ENCODE measurements around the gene ZBTB37. TPM values are rescaled to one million over a fixed set of nuclear protein-coding genes. Genes with fewer than 3 reads are reported as not detected.
"Not testable (repeated sequence)": the region's sequence is repeated elsewhere in the genome, so short reads cannot be mapped to it uniquely, and the experiment has no call there.

ZBTB37 gene
- total RNA-seq, 2 donors from 2014 or later: 8.8 to 14.3 TPM

DNA sequence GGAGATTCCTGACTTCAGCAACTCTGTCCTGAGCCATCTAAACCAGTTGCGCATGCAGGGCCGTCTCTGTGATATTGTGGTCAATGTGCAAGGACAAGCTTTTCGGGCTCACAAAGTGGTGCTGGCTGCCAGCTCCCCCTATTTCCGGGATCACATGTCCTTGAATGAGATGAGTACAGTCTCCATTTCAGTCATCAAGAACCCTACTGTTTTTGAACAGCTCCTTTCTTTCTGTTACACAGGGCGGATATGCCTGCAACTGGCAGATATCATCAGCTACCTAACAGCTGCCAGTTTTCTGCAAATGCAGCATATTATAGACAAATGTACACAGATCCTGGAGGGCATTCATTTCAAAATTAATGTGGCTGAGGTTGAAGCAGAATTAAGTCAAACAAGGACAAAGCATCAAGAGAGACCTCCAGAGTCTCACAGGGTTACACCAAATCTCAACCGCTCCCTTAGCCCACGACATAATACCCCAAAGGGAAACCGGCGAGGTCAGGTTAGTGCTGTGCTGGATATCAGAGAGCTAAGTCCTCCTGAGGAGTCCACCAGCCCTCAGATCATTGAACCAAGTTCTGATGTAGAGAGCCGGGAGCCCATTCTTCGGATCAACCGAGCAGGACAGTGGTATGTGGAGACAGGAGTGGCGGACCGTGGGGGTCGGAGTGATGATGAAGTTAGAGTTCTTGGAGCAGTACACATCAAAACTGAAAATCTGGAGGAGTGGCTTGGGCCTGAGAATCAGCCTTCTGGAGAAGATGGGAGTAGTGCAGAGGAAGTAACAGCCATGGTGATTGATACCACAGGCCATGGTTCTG lies 2.3 kb downstream of the ZBTB37 start:
- Histone ChIP-seq H3K27ac (no peak overlapping the region), H3K4me3 (no peak overlapping the region), H3K27me3 (replicated peaks; ENCODE audit: insufficient read depth) (no peaks in the 10 kb centered on the region), H3K9me3 (no peaks in the 10 kb centered on the region), H3K4me1 (ENCODE audit: control insufficient read depth in 1 of 2, low read depth in 2 of 2) (peaks cover 14 to 35% of the 10 kb centered on the region in 2 donors), H3K36me3 (peaks cover 8% of the 10 kb centered on the region)
- DNase-seq (ENCODE audit: low spot score) (no peak), ATAC-seq (ENCODE audit: insufficient number of reproducible peaks, low FRiP score, low read depth) (no peak)
- TF ChIP-seq, protein P1, sequence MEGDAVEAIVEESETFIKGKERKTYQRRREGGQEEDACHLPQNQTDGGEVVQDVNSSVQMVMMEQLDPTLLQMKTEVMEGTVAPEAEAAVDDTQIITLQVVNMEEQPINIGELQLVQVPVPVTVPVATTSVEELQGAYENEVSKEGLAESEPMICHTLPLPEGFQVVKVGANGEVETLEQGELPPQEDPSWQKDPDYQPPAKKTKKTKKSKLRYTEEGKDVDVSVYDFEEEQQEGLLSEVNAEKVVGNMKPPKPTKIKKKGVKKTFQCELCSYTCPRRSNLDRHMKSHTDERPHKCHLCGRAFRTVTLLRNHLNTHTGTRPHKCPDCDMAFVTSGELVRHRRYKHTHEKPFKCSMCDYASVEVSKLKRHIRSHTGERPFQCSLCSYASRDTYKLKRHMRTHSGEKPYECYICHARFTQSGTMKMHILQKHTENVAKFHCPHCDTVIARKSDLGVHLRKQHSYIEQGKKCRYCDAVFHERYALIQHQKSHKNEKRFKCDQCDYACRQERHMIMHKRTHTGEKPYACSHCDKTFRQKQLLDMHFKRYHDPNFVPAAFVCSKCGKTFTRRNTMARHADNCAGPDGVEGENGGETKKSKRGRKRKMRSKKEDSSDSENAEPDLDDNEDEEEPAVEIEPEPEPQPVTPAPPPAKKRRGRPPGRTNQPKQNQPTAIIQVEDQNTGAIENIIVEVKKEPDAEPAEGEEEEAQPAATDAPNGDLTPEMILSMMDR (IDR thresholded peaks at IDR 0.05): no peak

DNA sequence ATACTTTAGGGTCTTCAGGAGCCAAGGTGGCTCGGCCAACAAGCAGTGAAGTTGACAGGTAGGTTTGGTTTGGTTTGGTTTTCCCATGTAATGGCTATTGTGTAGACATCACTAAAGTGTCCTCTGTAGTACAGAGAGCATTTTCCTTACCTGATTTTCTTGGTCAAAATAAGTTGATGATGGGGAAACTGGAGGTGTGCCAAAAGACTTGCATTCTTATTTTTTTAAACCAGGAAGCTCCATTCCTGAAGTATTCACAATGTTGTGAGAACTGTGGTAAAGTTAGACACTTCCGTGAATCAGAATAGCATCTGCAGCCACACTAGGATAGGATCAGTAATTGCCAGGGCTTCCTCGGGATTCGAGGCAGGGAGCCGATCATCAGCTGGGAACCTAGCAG lies 2.9 kb downstream of the ZBTB37 start:
- no peak for ATAC-seq (ENCODE audit: insufficient number of reproducible peaks, low FRiP score, low read depth)
- Histone ChIP-seq H3K27me3 (replicated peaks; ENCODE audit: insufficient read depth) (no peaks in the 10 kb centered on the region), H3K27ac (no peak overlapping the region), H3K36me3 (peaks cover 11% of the 10 kb centered on the region), H3K9me3 (no peaks in the 10 kb centered on the region), H3K4me1 (ENCODE audit: control insufficient read depth in 1 of 2, low read depth in 2 of 2) (peaks cover 9 to 29% of the 10 kb centered on the region in 2 donors), H3K4me3 (no peak overlapping the region)
- DNase-seq (ENCODE audit: low spot score): no peak
- TF ChIP-seq, protein P1 (IDR thresholded peaks at IDR 0.05): no peak

DNA sequence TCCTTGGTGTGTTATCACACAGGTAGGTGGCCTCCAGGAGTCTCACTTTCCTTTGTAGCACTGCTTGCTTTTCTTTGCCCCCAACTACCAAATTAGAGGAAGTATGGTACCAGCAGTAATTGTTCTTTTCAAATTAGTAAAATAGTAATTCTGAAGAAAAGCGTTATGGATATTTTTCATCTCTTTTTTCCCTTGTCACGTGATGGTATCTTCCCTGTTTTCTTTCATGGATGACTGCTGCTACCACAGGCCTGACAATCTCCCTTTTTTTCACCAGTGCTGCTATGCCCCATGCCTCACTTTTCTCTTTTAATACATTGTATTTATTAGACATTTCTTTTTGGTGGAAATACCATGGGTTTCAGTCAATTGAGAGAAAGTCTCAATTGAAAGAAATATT lies 3.3 kb downstream of the ZBTB37 start:
- H3K4me3 ChIP-seq: no peak overlapping the region
- ATAC-seq (ENCODE audit: insufficient number of reproducible peaks, low FRiP score, low read depth): no peak
- TF ChIP-seq, protein P1 (IDR thresholded peaks at IDR 0.05): no peak
- no peaks in the 10 kb centered on the region for H3K27me3 ChIP-seq (replicated peaks; ENCODE audit: insufficient read depth)
- H3K4me1 ChIP-seq (ENCODE audit: control insufficient read depth in 1 of 2, low read depth in 2 of 2): peaks cover 7 to 25% of the 10 kb centered on the region in 2 donors
- no peak overlapping the region for H3K27ac ChIP-seq
- H3K9me3 ChIP-seq: no peaks in the 10 kb centered on the region
- no peak for DNase-seq (ENCODE audit: low spot score)
- peaks cover 15% of the 10 kb centered on the region for H3K36me3 ChIP-seq

DNA sequence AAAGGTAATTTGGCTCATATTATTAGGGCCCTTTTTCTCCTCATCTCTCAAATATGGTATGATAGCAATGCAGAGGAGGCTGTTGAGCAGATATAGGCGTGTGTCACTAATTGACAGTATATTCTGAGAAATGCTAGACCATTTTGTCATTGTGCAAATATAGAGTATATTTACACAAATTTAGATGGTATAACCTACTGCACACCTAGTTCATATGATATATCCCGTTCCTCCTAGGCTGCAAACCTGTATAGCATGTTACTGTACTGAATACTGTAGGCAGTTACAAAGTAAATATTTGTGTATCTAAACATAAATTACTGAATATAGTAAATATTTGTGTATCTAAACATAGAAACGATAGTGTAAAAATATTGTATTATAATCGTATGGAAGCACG lies 8.6 kb downstream of the ZBTB37 start:
- no peak for DNase-seq (ENCODE audit: low spot score)
- no peak for ATAC-seq (ENCODE audit: insufficient number of reproducible peaks, low FRiP score, low read depth)
- no peaks in the 10 kb centered on the region for H3K9me3 ChIP-seq
- peaks cover 36% of the 10 kb centered on the region for H3K36me3 ChIP-seq
- no peaks in the 10 kb centered on the region for H3K4me1 ChIP-seq (ENCODE audit: control insufficient read depth in 1 of 2, low read depth in 2 of 2)
- no peak overlapping the region for H3K4me3 ChIP-seq
- TF ChIP-seq, protein P1 (IDR thresholded peaks at IDR 0.05): no peak
- no peak overlapping the region for H3K27ac ChIP-seq
- no peaks in the 10 kb centered on the region for H3K27me3 ChIP-seq (replicated peaks; ENCODE audit: insufficient read depth)

DNA sequence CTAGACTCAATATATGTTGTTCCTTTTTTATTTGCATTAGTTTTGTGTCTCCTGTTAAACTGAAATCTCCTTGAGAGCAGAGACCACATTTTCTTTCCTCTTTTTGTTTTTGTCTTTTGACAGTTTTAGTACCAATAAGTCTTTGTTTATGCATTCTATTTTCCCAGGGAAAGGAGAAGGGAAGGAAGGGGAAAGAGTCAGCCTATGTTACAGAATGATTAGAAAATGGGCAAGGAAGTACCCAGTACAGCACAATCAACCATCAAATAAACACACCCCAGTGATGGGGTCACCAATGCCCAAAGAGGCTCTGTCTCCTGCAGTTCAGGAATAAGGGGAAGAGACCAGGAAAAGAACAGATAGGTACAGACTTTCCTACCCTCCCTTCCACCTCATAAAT lies 10.1 kb downstream of the ZBTB37 start:
- DNase-seq (ENCODE audit: low spot score): no peak
- no peaks in the 10 kb centered on the region for H3K27me3 ChIP-seq (replicated peaks; ENCODE audit: insufficient read depth)

DNA sequence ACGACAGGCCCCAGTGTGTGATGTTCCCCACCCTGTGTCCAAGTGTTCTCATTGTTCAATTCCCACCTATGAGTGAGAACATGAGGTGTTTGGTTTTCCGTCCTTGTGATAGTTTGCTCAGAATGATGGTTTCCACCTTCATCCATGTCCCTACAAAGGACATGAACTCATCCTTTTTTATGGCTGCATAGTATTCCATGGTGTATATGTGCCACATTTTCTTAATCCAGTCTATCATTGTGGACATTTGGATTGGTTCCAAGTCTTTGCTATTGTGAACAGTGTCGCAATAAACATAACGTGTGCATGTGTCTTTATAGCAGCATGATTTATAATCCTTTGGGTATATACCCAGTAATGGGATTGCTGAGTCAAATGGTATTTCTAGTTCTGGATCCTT lies 12.9 kb downstream of the ZBTB37 start:
- not testable (repeated sequence) for H3K4me1 ChIP-seq (ENCODE audit: control insufficient read depth in 1 of 2, low read depth in 2 of 2); H3K9me3 ChIP-seq; DNase-seq (ENCODE audit: low spot score); ATAC-seq (ENCODE audit: insufficient number of reproducible peaks, low FRiP score, low read depth); H3K4me3 ChIP-seq; H3K27me3 ChIP-seq (replicated peaks; ENCODE audit: insufficient read depth); H3K27ac ChIP-seq
- H3K36me3 ChIP-seq: peaks cover 30% of the 10 kb centered on the region

More for the DNA sequence above, 10.1 kb downstream of the ZBTB37 start:
- Histone ChIP-seq H3K36me3 (peaks cover 36% of the 10 kb centered on the region), H3K27ac (no peak overlapping the region), H3K4me3 (no peak overlapping the region), H3K9me3 (no peaks in the 10 kb centered on the region), H3K4me1 (ENCODE audit: control insufficient read depth in 1 of 2, low read depth in 2 of 2) (no peaks in the 10 kb centered on the region)
- ATAC-seq (ENCODE audit: insufficient number of reproducible peaks, low FRiP score, low read depth): no peak
- TF ChIP-seq, protein P1 (IDR thresholded peaks at IDR 0.05): no peak

Measured in thoracic aorta (tissue), 2 donors.